ENCODE data around the gene QSER1. TPM values are rescaled to one million over a fixed set of nuclear protein-coding genes. Genes with fewer than 3 reads are reported as not detected.

The QSER1 gene
- total and polyA plus RNA-seq, 2 experiments from 2014 or later, result 29.4 to 132 TPM

- TF ChIP-seq ZNF462 (CRISPR knock-in tag; IDR thresholded peaks at IDR 0.05) (no peak), EZH2 (IDR thresholded peaks at IDR 0.05; ENCODE audit: low read depth, unreplicated experiment) (no peak)
Measured at GRCh38 chr11:32849761-32850160, 42.9 kb upstream of the QSER1 start (continued).

- Histone ChIP-seq H3K9me2 (ENCODE audit: insufficient read depth) (no peaks in the 10 kb centered on the region), H3K27ac (ENCODE audit: low read depth) (no peak overlapping the region), H3F3A (replicated peaks; ENCODE audit: low read depth) (no peaks in the 10 kb centered on the region), H3K36me3 (ENCODE audit: insufficient read depth) (no peaks in the 10 kb centered on the region), H3K27me3 (ENCODE audit: insufficient read depth) (no peaks in the 10 kb centered on the region), H3K79me2 (replicated peaks; ENCODE audit: insufficient read depth) (no peaks in the 10 kb centered on the region), H3K4me1 (ENCODE audit: insufficient read depth) (no peaks in the 10 kb centered on the region), H4K20me1 (replicated peaks; ENCODE audit: insufficient read depth) (no peaks in the 10 kb centered on the region), H3K4me2 (no peak overlapping the region), H3K4me3 (no peak overlapping the region), H2AFZ (no peak overlapping the region)
- Mint-ChIP-seq H3K36me3 (ENCODE audit: low read depth) (no peaks in the 10 kb centered on the region), H3K9me3 (no peaks in the 10 kb centered on the region; the same call in 2 of the 3 replicates), H3K27me3 (ENCODE audit: insufficient read depth, low read depth, poor library complexity) (no peaks in the 10 kb centered on the region), H3K27ac (no peak overlapping the region), H3K4me3 (no peak overlapping the region), H3K4me1 (peaks cover 6% of the 10 kb centered on the region; the same call in 1 of the 3 replicates)
- DNase-seq (ENCODE audit: low spot score), result no peak
- no peak for ATAC-seq
- TF ChIP-seq NANOG (IDR thresholded peaks at IDR 0.05; ENCODE audit: borderline replicate concordance), result no peak
- no peak for TF ChIP-seq POLR2AphosphoS5 (IDR thresholded peaks at IDR 0.05; ENCODE audit: low read depth)
- TF ChIP-seq ZNF331 (CRISPR knock-in tag; IDR thresholded peaks at IDR 0.05; ENCODE audit: low read depth), result no peak
- no peak for TF ChIP-seq EZH2phosphoT487 (IDR thresholded peaks at IDR 0.05; ENCODE audit: unreplicated experiment)
- TF ChIP-seq ZNF462 (CRISPR knock-in tag; IDR thresholded peaks at IDR 0.05), result no peak
- no peak for TF ChIP-seq CREB1 (CRISPR knock-in tag; IDR thresholded peaks at IDR 0.05; ENCODE audit: low read depth)
Measured at GRCh38 chr11:32851251-32851650, 41.4 kb upstream of the QSER1 start.

All from GM23338 (cell line).